GM04503 (cell line): ENCODE measurements around the gene RIN1.
"Not testable (repeated sequence)": the region's sequence is repeated elsewhere in the genome, so short reads cannot be mapped to it uniquely, and the experiment has no call there.

Experiments
- DNase-seq: peaks from one replicate; pipeline ENCODE4 v3.0.0-alpha.2; 2012; ENCODE audit warnings: low read depth

RIN1 gene

DNA sequence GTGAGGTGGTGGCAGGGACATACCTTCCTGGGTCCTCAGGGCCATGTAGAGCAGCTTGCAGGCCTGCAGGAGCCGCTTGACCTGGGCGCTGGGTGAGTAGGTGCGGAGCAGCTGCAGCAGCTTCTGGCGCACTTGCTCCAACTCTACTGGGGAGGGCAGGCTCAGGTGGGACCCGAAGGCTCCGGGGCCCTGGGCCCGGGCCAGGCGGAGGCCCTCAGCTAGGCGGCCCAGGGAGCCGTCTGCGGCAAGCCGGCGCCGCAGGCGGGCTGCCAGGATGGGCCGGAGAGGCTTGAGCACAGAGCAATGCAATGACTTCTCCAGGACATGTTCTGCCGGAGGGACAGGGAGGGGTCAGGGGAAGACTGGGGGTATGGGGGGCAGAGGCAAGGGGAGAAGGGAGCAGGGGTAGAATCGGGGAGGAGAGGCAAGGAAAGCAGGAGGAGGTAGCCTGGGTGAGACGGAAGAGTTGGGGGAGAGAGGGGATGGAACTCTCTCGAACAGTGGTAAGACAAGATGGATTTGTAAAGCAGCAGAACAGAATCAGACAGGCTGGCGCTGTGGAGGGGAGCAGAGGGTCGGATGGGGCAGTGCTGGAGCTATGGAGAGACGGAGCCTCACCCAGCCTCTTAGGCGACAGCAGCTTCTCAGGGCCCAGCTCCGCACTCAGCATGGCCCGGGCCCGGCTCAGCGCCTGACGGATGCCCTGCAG, 2.2 kb downstream of the RIN1 start:
- DNase-seq = no peak

DNA sequence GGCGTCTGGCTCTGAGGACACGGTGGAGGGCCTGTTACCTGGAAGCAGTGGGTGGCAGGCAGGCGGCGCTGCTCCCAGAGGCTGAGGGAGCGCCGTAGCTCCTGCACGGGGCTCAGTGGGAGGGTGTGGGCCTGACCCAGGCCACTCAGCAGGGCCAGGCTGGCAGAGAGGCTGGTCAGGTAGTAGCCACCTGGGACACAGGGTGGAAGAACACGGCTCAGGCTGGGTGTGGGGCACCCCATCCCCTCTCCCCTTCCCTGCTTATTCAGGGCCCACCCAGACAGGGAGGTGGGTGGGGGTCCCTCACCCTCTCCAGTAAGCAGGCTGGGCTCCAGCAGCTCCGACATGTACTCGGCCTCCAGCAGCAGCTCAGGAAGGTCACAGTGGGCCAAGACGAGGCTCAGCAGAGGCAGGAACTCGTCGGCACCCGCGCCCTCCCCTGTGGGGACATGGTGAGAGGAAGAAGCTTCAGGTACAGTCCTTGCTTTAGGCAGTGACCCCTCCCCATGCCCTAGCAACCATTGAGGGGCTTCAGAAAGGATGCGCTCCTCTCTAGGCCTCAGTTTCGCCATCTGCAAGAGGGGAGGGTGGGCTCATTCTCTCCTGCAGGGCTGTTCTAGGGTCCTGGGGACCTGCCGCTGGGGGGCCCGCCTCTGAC, 2.9 kb downstream of the RIN1 start:
- DNase-seq = no peak

DNA sequence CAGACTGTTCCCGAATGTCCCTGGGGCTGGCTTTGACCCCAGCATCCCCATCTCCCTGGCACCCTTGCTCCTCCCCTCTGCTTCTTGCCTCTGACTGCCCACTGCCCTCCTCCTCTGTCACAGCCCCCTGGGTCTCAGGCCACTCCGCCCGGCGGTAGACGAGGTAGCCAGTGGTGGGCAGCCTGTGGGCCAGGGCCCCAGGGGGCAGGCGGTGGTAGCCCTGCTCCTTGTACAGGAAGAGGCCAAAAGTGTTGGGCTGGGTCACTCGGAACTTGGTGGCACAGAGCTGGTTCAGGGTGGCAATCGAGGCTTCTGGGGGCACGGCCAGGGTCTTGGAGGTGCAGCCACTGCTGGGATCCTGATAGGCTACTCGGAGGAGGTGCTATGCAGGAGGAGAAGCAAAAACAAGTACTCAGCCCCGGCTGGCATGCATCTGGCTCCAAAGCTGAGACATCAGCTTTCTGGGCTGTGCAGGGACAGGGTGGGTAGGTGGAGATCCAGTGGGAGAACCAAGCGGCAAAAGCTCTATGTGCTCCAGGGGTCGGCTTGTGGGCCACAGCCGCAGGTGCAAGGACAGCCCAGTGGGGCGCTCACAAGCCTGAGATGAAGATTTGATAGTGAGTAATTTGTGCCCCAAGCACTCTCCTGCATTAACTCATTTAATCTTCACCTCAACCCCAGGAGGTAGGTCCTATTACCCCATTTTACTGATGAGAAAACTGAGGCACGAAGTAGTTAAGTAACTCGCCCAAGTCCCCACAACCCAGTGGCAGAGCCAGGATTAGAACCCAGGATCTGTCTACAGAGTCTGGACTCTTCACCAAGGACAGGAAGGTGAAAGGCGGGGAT, 3.6 kb downstream of the RIN1 start:
- no peak for DNase-seq

GRCh38 chr11:66331542-66332370, 4.5 kb downstream of the RIN1 start:
- no peak for DNase-seq

- no peak for DNase-seq
Observed at GRCh38 chr11:66330931-66331330, 5.3 kb downstream of the RIN1 start.

DNA sequence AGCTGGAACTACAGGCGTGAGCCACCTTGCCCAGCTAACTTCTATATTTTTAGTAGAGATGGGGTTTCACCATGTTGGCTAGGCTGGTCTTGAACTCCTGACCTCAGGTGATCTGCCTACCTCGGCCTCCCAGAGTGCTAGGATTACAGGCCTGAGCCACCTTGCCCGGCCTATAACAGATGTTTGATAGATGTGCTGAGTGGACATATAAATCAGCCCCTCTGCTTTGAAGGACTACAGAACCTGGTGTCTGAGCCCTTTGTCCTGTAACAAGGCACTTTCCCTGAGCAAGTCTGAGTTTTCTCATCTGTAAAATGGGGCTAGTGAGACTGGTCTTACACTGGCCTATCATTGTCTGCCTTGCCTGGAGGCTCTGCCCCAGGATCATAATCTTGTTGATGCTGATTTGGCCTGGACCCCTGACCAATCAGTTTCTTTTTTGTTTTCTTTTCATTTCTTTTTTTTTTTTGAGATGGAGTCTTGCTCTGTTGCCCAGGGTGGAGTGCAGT, 7.0 kb downstream of the RIN1 start:
- DNase-seq = no peak

- no peak for DNase-seq
Observed at GRCh38 chr11:66328302-66329144, 7.7 kb downstream of the RIN1 start.

DNA sequence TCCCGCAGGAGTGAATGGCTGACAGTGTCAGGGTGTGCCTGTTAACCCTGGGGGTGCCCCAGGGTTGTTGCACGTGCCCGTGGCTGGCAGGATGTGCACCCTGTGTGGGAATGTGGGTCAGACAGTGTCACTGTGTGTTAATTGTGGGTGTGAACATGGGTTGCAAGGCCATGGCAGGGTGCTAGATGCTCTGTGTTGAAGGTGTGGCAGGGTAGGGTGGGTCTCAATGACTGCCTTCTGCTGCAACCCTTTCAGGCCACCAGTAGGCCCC, 8.3 kb downstream of the RIN1 start:
- DNase-seq = no peak

DNA sequence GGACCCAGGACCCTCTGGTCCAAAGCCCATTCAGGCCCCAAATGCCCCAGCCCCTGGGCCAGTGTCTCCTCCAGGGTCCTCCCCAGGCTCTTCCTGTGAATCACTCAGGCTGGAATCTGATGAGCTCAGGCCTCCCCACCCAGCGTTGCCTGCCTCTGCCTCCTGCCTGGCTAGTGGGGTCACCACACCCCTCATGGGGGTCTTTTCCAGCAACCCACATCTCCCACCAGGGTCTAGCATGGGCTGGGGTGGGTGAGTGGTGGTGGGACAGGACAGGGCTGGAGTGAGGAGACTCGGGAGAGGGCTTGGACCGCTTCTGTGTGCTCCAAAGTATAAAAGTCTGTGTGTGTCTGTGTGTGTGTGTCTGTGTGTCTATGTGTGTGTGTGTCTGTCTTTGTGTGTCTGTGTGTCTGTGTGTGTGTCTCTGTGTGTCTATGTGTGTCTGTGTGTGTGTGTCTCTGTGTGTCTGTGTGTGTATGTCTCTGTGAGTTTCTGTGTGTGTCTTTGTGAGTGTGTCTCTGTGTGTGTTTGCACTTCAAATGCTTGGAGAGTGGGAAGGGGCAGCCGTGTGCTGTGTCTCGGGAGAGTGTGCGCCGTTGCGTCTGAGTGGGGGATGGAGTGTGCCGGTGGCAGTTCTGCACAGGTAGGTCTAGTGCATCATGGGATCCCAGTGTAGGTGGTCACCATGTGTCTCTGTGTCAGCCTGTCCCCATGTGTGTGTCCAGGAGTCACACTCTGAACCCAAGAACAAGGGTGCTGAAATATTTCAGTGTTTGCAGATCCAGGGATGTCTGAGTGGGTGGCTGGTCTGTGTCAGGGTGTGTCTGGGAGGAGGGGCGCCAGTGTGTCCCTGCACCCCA, 8.8 kb downstream of the RIN1 start:
- no peak for DNase-seq

- no peak for DNase-seq
Observed at GRCh38 chr11:66326261-66327111, 9.7 kb downstream of the RIN1 start.

DNA sequence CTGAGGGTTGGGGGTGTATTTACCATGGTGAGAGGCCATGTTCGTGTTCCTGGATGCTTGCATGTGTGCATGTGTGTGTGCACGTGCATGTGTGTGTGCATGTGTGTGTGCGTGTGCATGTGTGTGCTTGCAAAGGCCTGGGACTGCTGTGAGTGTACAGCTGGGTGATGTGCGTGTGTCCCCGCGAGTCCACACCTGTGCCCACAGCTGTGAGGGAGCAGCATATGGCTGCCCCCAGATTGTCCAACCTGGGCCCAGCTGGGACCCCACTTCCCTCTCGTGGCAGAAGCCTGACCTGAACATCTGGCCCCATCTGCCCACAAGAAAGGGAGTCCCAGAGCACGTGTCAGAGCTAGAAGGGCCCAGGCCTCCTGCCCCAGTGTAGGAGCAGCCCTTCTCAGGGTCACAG, 11.0 kb downstream of the RIN1 start:
- DNase-seq = no peak

DNA sequence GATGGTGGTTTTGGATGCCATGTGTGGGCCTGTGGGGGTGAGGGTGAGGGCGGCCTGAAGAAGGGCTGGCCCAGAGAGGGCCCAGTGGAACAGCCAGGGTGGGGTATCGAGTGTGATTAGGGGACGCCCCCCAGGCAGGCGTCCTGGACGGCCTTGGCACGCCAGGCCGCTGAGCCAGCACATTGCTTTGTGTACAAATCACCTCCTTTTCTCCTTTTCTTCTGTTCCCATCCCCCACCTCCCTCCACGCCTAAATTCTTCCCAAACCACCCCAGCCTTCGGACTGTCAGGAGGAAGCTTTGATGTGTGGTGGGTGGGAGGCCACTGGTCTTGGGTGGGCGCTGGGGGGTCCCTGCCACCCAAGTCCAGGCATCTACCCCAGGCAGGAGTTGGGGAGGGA, 11.6 kb downstream of the RIN1 start:
- no peak for DNase-seq

DNA sequence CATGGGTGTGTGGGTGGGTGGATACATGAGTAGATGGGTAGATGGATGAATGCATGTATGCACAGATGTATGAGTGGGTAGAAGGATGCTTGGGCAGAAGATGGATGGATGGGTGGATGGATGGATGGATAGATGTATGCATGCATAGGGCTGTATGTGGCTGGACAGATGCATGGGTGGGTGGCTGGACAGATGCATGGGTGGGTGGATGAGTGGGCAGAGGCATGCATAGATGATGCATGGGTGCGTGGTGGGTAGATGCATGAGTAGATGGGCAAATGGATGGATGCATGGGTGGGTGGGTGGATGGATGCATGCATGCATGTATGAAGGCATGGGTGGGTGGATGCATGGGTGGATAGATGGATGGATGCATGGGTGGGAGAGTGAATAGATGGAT, 12.6 kb downstream of the RIN1 start:
- DNase-seq = no peak

DNA sequence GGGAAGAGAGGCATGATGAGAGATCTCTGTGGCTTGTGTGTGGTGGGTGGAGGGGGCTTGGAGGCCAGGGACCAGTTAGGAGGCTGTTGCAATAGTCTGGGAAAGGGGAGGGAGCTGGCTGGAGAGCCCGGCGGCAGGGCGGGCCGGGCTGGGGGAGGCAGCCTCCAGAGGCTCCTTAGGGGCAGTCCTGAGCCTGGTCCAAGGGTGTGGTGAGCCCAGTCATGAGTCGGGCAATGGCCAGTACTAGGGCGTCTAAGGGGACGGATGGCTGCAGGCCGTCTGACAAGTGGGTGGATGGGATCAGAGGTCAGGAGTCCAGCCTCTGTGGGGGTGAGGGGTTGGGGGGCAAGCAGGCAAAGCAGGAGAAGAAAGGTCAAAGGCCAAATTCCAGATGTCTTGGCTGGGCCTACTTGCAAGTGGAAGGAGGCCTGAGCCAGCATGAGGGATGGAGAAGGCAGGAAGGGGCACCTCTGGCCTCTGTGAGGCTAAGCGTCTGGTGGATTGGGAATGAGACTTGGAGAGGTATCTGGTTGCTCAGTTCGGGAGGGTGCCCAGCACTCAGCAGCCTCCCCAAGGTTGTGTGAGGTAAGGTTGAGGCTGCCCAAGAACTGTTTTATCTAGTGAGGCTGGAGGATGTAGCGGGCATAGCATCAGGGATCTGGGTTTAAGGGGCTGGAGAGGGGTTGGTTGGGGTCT, 13.4 kb downstream of the RIN1 start:
- DNase-seq = no peak

DNA sequence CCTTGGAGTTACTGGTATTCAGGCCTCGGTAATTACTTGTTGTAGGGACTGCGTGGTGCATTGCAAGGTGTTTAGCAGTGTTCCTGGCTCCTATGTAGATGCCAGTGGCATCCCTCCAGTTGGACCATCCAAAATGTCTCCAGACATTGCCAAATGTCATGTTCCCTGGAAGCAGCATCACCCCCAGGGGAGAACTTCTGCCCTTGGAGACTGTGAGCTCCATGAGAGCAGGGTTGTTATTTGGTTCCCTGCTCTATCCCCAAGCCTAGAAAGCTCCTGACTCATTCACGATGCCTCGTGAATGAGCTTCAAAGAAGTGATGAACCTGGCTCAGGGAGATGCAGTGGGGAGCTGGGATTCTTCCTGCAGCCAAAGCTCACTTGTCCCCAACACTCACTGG, 14.6 kb downstream of the RIN1 start:
- no peak for DNase-seq

- not testable (repeated sequence) for DNase-seq
Observed at GRCh38 chr11:66320748-66321147, 15.5 kb downstream of the RIN1 start.

DNA sequence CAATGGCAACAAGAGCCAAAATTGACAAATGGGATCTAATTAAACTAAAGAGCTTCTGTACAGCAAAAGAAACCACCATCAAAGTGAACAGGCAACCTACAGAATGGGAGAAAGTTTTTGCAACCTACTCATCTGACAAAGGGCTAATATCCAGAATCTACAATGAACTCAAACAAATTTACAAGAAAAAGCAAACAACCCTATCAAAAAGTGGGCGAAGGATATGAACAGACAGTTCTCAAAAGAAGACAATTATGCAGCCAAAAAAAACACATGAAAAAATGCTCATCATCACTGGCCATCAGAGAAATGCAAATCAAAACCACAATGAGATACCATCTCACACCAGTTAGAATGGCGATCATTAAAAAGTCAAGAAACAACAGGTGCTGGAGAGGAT, 15.9 kb downstream of the RIN1 start:
- not testable (repeated sequence) for DNase-seq

DNA sequence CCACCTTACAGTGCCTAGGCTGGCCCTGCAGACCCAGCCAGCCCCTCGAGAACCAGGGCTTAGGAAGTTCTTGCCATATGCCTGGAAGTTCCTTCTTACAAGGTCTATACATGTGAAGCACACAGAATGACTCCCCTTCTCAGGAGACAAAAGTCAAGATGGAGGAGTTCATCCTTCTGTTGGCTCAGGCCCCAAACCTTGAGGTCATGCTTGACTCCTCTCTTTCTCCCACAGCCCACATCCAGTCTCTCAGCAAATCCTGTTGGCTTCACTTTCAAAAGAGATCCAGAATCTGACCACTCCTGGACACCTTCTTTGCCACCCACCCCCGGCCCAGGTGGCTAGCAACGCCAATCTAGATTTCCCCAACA, 17.6 kb downstream of the RIN1 start:
- DNase-seq = no peak
